HG03196 (cell line): ENCODE results near the gene MYL5.
A peak's percentile ranks its signal among the peaks of the same experiment; 100 is the strongest.
"Not testable (repeated sequence)": the region's sequence is repeated elsewhere in the genome, so short reads cannot be mapped to it uniquely, and the experiment has no call there.

Experiments
- ATAC-seq: cut with Tn5 transposase; IDR thresholded peaks from one replicate; pipeline ENCODE4 v1.9.1; 2021; ENCODE audit not compliant: unreplicated experiment

Gene MYL5

GRCh38 chr4:656436-657337 is 17.7 kb upstream of the MYL5 start:
- no peak for ATAC-seq

GRCh38 chr4:657338-657833 is 17.0 kb upstream of the MYL5 start:
- no peak for ATAC-seq

GRCh38 chr4:657834-658667 is 16.3 kb upstream of the MYL5 start:
- no peak for ATAC-seq

GRCh38 chr4:658681-659667 is 15.4 kb upstream of the MYL5 start:
- ATAC-seq, result no peak

- ATAC-seq, result no peak
Measured at GRCh38 chr4:659851-660250, 14.5 kb upstream of the MYL5 start.

- no peak for ATAC-seq
Measured at GRCh38 chr4:660401-660800, 13.9 kb upstream of the MYL5 start.

GRCh38 chr4:661231-661630 is 13.1 kb upstream of the MYL5 start:
- ATAC-seq, result no peak

- no peak for ATAC-seq
Measured at GRCh38 chr4:661881-662761, 12.2 kb upstream of the MYL5 start.

GRCh38 chr4:663046-663437 is 11.3 kb upstream of the MYL5 start:
- ATAC-seq, result no peak

- ATAC-seq, result peak; percentile 64
Measured at GRCh38 chr4:663438-664428, 10.6 kb upstream of the MYL5 start.

GRCh38 chr4:664713-665231 is 9.6 kb upstream of the MYL5 start:
- no peak for ATAC-seq

GRCh38 chr4:665381-665750 is 9.0 kb upstream of the MYL5 start:
- ATAC-seq, result no peak

GRCh38 chr4:665751-666435 is 8.4 kb upstream of the MYL5 start:
- no peak for ATAC-seq

GRCh38 chr4:666436-666810 is 7.9 kb upstream of the MYL5 start:
- no peak for ATAC-seq

- no peak for ATAC-seq
Measured at GRCh38 chr4:666822-667544, 7.4 kb upstream of the MYL5 start.

GRCh38 chr4:667545-667925 is 6.8 kb upstream of the MYL5 start:
- ATAC-seq, result no peak

GRCh38 chr4:668219-668618 is 6.1 kb upstream of the MYL5 start:
- not testable (repeated sequence) for ATAC-seq
